GM18511 (cell line): ENCODE data around the gene EYA2.

ENCODE experiments used
- ATAC-seq: cut with Tn5 transposase; IDR thresholded peaks from one replicate; pipeline ENCODE4 v1.9.1; 2021; ENCODE audit warnings: mild to moderate bottlenecking, moderate library complexity; ENCODE audit not compliant: unreplicated experiment

The EYA2 gene

DNA sequence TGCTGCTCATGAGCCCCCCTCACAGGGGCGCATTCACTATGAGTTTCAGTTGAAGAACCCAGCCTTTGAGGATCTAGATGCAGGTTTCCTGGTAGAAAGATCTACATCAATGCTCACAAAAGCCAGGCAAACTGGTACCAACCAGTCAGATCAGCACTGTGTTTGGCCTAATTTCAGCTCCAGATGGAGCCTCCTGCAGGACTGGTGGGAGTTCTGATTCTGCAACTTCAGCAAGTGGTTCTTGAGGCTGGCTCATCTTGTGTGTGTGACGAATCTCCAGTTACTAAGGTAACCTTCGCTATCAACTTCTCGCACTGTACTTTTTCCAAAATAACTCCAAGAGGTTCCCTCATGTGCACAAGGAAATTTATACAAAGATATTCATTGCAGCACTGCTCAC lies 343.1 kb downstream of the EYA2 start:
- ATAC-seq = no peak
